HG03066 (cell line): ENCODE data around the gene BRMS1.

Experiments used
- ATAC-seq: cut with Tn5 transposase; IDR thresholded peaks from one replicate; pipeline ENCODE4 v1.9.1; 2021; ENCODE audit warnings: low read depth; ENCODE audit not compliant: unreplicated experiment

Gene BRMS1

GRCh38 chr11:66288671-66289547 is 56.0 kb downstream of the BRMS1 start, which contains the start of gene YIF1A:
Gene YIF1A, minus strand, starts transcription at chr11:66289143. Its CDS starts 158 bp downstream, at chr11:66288985.
- peak; percentile 94 for ATAC-seq

- ATAC-seq = no peak
Observed at GRCh38 chr11:66287889-66288670, 56.8 kb downstream of the BRMS1 start.
